Measurements from ENCODE around the gene RBM47. TPM values are rescaled to one million over a fixed set of nuclear protein-coding genes. Genes with fewer than 3 reads are reported as not detected.
"Not testable (repeated sequence)": the region's sequence is repeated elsewhere in the genome, so short reads cannot be mapped to it uniquely, and the experiment has no call there.

RBM47 gene
- total RNA-seq, 2 experiments from 2014 or later = 0.27 to 0.92 TPM

DNA sequence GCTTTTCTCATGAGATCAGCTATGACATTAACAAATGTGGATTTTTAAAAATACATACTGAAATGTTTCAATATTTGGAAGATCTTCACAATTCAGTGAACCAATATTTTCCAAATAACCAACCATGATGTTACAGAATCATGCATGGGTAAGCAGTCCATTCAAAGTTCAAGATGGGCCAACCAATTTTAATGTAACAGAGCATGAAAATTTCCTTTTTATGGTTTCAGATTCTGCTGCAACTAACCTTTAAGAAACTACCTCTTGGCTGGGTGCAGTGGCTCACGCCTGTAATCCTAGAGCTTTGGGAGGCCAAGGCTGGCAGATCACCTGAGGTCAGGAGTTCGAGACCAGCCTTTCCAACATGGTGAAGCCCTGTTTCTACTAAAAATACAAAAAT lies 107.7 kb downstream of the RBM47 start:
- H3K9me3 Mint-ChIP-seq = no peaks in the 10 kb centered on the region
- no peaks in the 10 kb centered on the region for H3K4me1 Mint-ChIP-seq (ENCODE audit: low read depth)
- ChIA-PET CTCF (no interaction called here), POLR2A (interaction anchor here (1.2 kb wide), 1 partner anchor 9 kb away, joined by 3 read pairs; no protein-coding TSS in a partner anchor)
- no peak overlapping the region for H3K27ac ChIP-seq (ENCODE audit: low read depth in 1 of 2, low read length in 2 of 2)
- H3K4me3 ChIP-seq (ENCODE audit: low read length) = no peak overlapping the region
- ATAC-seq (ENCODE audit: poor library complexity) = no peak
- no peaks in the 10 kb centered on the region for H3K27me3 ChIP-seq (ENCODE audit: control insufficient read depth in 1 of 2, insufficient read depth in 2 of 2, low read length in 2 of 2)
- no peaks in the 10 kb centered on the region for H3K27me3 Mint-ChIP-seq
- no peaks in the 10 kb centered on the region for H3K36me3 ChIP-seq (ENCODE audit: insufficient read depth, low read length)
- intact Hi-C loops (cut with DNase I, micrococcal nuclease) = no loop called here
- DNase-seq = no peak
- no peak overlapping the region for H3K4me3 Mint-ChIP-seq
- no peaks in the 10 kb centered on the region for H3K4me1 ChIP-seq (ENCODE audit: insufficient read depth, low read length)
- H3K27ac Mint-ChIP-seq = no peak overlapping the region
- no peaks in the 10 kb centered on the region for H3K9me3 ChIP-seq (ENCODE audit: control insufficient read depth in 1 of 2, insufficient read depth in 1 of 2, low read length in 2 of 2)
- H3K36me3 Mint-ChIP-seq (ENCODE audit: low read depth) = no peaks in the 10 kb centered on the region
- TF ChIP-seq, protein P1, sequence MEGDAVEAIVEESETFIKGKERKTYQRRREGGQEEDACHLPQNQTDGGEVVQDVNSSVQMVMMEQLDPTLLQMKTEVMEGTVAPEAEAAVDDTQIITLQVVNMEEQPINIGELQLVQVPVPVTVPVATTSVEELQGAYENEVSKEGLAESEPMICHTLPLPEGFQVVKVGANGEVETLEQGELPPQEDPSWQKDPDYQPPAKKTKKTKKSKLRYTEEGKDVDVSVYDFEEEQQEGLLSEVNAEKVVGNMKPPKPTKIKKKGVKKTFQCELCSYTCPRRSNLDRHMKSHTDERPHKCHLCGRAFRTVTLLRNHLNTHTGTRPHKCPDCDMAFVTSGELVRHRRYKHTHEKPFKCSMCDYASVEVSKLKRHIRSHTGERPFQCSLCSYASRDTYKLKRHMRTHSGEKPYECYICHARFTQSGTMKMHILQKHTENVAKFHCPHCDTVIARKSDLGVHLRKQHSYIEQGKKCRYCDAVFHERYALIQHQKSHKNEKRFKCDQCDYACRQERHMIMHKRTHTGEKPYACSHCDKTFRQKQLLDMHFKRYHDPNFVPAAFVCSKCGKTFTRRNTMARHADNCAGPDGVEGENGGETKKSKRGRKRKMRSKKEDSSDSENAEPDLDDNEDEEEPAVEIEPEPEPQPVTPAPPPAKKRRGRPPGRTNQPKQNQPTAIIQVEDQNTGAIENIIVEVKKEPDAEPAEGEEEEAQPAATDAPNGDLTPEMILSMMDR (IDR thresholded peaks at IDR 0.05) = no peak

DNA sequence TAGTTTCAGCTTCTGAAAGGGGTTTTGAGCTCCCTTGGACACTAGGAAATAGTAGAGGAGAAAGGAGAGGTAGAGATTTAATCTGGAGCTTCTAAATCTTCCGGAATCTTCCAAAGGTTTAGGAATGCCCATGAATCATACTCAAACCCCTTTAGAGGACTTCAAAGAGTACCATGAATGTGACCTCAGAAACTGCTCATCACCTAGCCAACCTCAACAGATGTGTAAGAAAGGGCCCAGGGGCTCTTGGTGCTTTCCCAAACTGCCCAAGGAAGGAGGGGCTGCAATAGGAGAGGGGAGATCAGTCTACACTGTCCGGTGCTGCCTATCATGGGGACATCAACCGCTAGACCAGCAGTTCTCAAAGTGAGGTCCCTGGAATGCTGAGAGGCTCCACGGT lies 109.1 kb downstream of the RBM47 start:
- intact Hi-C loops (cut with DNase I, micrococcal nuclease) = no loop called here
- H3K4me1 ChIP-seq (ENCODE audit: insufficient read depth, low read length) = no peaks in the 10 kb centered on the region
- Mint-ChIP-seq H3K4me1 (ENCODE audit: low read depth) (no peaks in the 10 kb centered on the region), H3K27me3 (no peaks in the 10 kb centered on the region), H3K36me3 (ENCODE audit: low read depth) (no peaks in the 10 kb centered on the region), H3K9me3 (no peaks in the 10 kb centered on the region), H3K27ac (no peak overlapping the region), H3K4me3 (no peak overlapping the region)
- no peak for ATAC-seq (ENCODE audit: poor library complexity)
- no peak overlapping the region for H3K4me3 ChIP-seq (ENCODE audit: low read length)
- DNase-seq = no peak
- H3K36me3 ChIP-seq (ENCODE audit: insufficient read depth, low read length) = no peaks in the 10 kb centered on the region
- ChIA-PET POLR2A (no interaction called here), CTCF (no interaction called here)
- H3K27ac ChIP-seq (ENCODE audit: low read depth in 1 of 2, low read length in 2 of 2) = no peak overlapping the region
- peaks cover 0 to 4% of the 10 kb centered on the region in 2 experiments for H3K9me3 ChIP-seq (ENCODE audit: control insufficient read depth in 1 of 2, insufficient read depth in 1 of 2, low read length in 2 of 2)
- H3K27me3 ChIP-seq (ENCODE audit: control insufficient read depth in 1 of 2, insufficient read depth in 2 of 2, low read length in 2 of 2) = no peaks in the 10 kb centered on the region
- TF ChIP-seq, protein P1 (IDR thresholded peaks at IDR 0.05) = no peak

- H3K9me3 ChIP-seq (ENCODE audit: control insufficient read depth in 1 of 2, insufficient read depth in 1 of 2, low read length in 2 of 2); H3K9me3 Mint-ChIP-seq; H3K27me3 ChIP-seq (ENCODE audit: control insufficient read depth in 1 of 2, insufficient read depth in 2 of 2, low read length in 2 of 2); DNase-seq; H3K4me1 Mint-ChIP-seq (ENCODE audit: low read depth); POLR2A ChIA-PET; H3K36me3 ChIP-seq (ENCODE audit: insufficient read depth, low read length); H3K4me3 ChIP-seq (ENCODE audit: low read length); H3K27ac ChIP-seq (ENCODE audit: low read depth in 1 of 2, low read length in 2 of 2); H3K27me3 Mint-ChIP-seq; CTCF ChIA-PET; H3K27ac Mint-ChIP-seq; H3K36me3 Mint-ChIP-seq (ENCODE audit: low read depth); ATAC-seq (ENCODE audit: poor library complexity); H3K4me3 Mint-ChIP-seq; intact Hi-C loops (cut with DNase I, micrococcal nuclease); H3K4me1 ChIP-seq (ENCODE audit: insufficient read depth, low read length): not testable (repeated sequence)
Observed at GRCh38 chr4:40517081-40517480, 112.6 kb downstream of the RBM47 start.

GRCh38 chr4:40516651-40517050 lies 113.0 kb downstream of the RBM47 start:
- Histone ChIP-seq H3K4me3 (ENCODE audit: low read length) (no peak overlapping the region), H3K4me1 (ENCODE audit: insufficient read depth, low read length) (no peaks in the 10 kb centered on the region), H3K27ac (ENCODE audit: low read depth in 1 of 2, low read length in 2 of 2) (no peak overlapping the region), H3K27me3 (ENCODE audit: control insufficient read depth in 1 of 2, insufficient read depth in 2 of 2, low read length in 2 of 2) (no peaks in the 10 kb centered on the region), H3K36me3 (ENCODE audit: insufficient read depth, low read length) (no peaks in the 10 kb centered on the region), H3K9me3 (ENCODE audit: control insufficient read depth in 1 of 2, insufficient read depth in 1 of 2, low read length in 2 of 2) (peaks cover 0 to 4% of the 10 kb centered on the region in 2 experiments)
- ChIA-PET CTCF (no interaction called here), POLR2A (no interaction called here)
- DNase-seq (no peak), ATAC-seq (ENCODE audit: poor library complexity) (no peak)
- TF ChIP-seq, protein P1 (IDR thresholded peaks at IDR 0.05) = no peak
- H3K4me3 Mint-ChIP-seq = no peak overlapping the region
- H3K9me3 Mint-ChIP-seq = no peaks in the 10 kb centered on the region
- intact Hi-C loops (cut with DNase I, micrococcal nuclease) = no loop called here
- no peaks in the 10 kb centered on the region for H3K4me1 Mint-ChIP-seq (ENCODE audit: low read depth)
- H3K27me3 Mint-ChIP-seq = no peaks in the 10 kb centered on the region
- H3K36me3 Mint-ChIP-seq (ENCODE audit: low read depth) = no peaks in the 10 kb centered on the region
- H3K27ac Mint-ChIP-seq = no peak overlapping the region

Data from CD4-positive, alpha-beta T cell (primary cell).